Activated naive CD8-positive, alpha-beta T cell treated with anti-CD3 and anti-CD28 coated beads for 36 hours (primary cell): ENCODE results near the gene TIMM13. TPM values are rescaled to one million over a fixed set of nuclear protein-coding genes. Genes with fewer than 3 reads are reported as not detected.
"Not testable (repeated sequence)": the region's sequence is repeated elsewhere in the genome, so short reads cannot be mapped to it uniquely, and the experiment has no call there.

Source experiments
- DNase-seq: peaks from one replicate; pipeline ENCODE4 v3.0.0; 2021
- H3K27ac Mint-ChIP-seq: one replicate; pipeline ENCODE4 v1.8.0; 2022; ENCODE audit warnings: mild to moderate bottlenecking, moderate library complexity, mixed read lengths
- H3K27me3 Mint-ChIP-seq: one replicate; pipeline ENCODE4 v1.8.0; 2022; ENCODE audit warnings: mild to moderate bottlenecking, mixed read lengths
- H3K36me3 Mint-ChIP-seq: one replicate; pipeline ENCODE4 v1.8.0; 2021; ENCODE audit warnings: mild to moderate bottlenecking, mixed read lengths
- H3K4me1 Mint-ChIP-seq: one replicate; pipeline ENCODE4 v1.8.0; 2021; ENCODE audit warnings: mixed read lengths
- H3K4me3 Mint-ChIP-seq: one replicate; pipeline ENCODE4 v1.8.0; 2022; ENCODE audit warnings: mild to moderate bottlenecking, moderate library complexity, mixed read lengths
- H3K9me3 Mint-ChIP-seq: one replicate; pipeline ENCODE4 v1.8.0; 2022; ENCODE audit warnings: mixed read lengths
- total RNA-seq, 2 experiments: library from RNA; stranded (reverse); gene quantifications; one replicate each; pipeline ENCODE4 v1.2.3, GENCODE V29; 2021

TIMM13 gene
- total RNA-seq, 2 experiments from 2014 or later: 179 to 184 TPM

GRCh38 chr19:2460245-2460644 is 32.9 kb upstream of the TIMM13 start:
- no peak overlapping the region for H3K27ac Mint-ChIP-seq
- H3K4me1 Mint-ChIP-seq: peaks cover 15% of the 10 kb centered on the region
- H3K9me3 Mint-ChIP-seq: no peaks in the 10 kb centered on the region
- peaks cover 3% of the 10 kb centered on the region for H3K36me3 Mint-ChIP-seq
- DNase-seq: no peak
- H3K4me3 Mint-ChIP-seq: no peak overlapping the region
- peaks cover 4% of the 10 kb centered on the region for H3K27me3 Mint-ChIP-seq

- not testable (repeated sequence) for H3K9me3 Mint-ChIP-seq, H3K4me3 Mint-ChIP-seq, H3K27ac Mint-ChIP-seq
Measured at GRCh38 chr19:2458776-2459175, 31.4 kb upstream of the TIMM13 start.

GRCh38 chr19:2458054-2458453 is 30.7 kb upstream of the TIMM13 start:
- Mint-ChIP-seq H3K27ac (no peak overlapping the region), H3K27me3 (peaks cover 4% of the 10 kb centered on the region), H3K4me1 (peaks cover 22% of the 10 kb centered on the region), H3K36me3 (peaks cover 5% of the 10 kb centered on the region), H3K4me3 (no peak overlapping the region), H3K9me3 (no peaks in the 10 kb centered on the region)
- DNase-seq: no peak

More at GRCh38 chr19:2458776-2459175, 31.4 kb upstream of the TIMM13 start:
- H3K4me1 Mint-ChIP-seq: peaks cover 22% of the 10 kb centered on the region
- H3K36me3 Mint-ChIP-seq, DNase-seq, H3K27me3 Mint-ChIP-seq: not testable (repeated sequence)

- H3K4me3 Mint-ChIP-seq: peak overlapping the region; percentile 82
Measured at GRCh38 chr19:2457394-2458037, 30.1 kb upstream of the TIMM13 start.

GRCh38 chr19:2455851-2456570 is 28.6 kb upstream of the TIMM13 start:
- Mint-ChIP-seq H3K27me3 (peaks cover under 1% of the 10 kb centered on the region), H3K9me3 (no peaks in the 10 kb centered on the region), H3K36me3 (peaks cover 7% of the 10 kb centered on the region), H3K4me1 (peaks cover 17% of the 10 kb centered on the region), H3K27ac (peak overlapping the region; percentile 88), H3K4me3 (peak overlapping the region; percentile 85)
- peak; percentile 67 for DNase-seq

More at GRCh38 chr19:2457394-2458037, 30.1 kb upstream of the TIMM13 start:
- peaks cover 23% of the 10 kb centered on the region for H3K4me1 Mint-ChIP-seq
- peak overlapping the region; percentile 92 for H3K27ac Mint-ChIP-seq
- H3K36me3 Mint-ChIP-seq: peaks cover 5% of the 10 kb centered on the region
- no peaks in the 10 kb centered on the region for H3K9me3 Mint-ChIP-seq
- peaks cover 4% of the 10 kb centered on the region for H3K27me3 Mint-ChIP-seq
- no peak for DNase-seq

- Mint-ChIP-seq H3K36me3 (peaks cover 7% of the 10 kb centered on the region), H3K4me3 (peak overlapping the region; percentile 85), H3K9me3 (no peaks in the 10 kb centered on the region), H3K27me3 (no peaks in the 10 kb centered on the region), H3K4me1 (peaks cover 17% of the 10 kb centered on the region), H3K27ac (peak overlapping the region; percentile 63)
- no peak for DNase-seq
Measured at GRCh38 chr19:2454962-2455850, 27.8 kb upstream of the TIMM13 start.

GRCh38 chr19:2454199-2454961 is 27.0 kb upstream of the TIMM13 start:
- Mint-ChIP-seq H3K4me3 (peak overlapping the region; percentile 85), H3K9me3 (no peaks in the 10 kb centered on the region), H3K4me1 (peaks cover 17% of the 10 kb centered on the region), H3K27ac (peak overlapping the region; percentile 29), H3K27me3 (no peaks in the 10 kb centered on the region), H3K36me3 (peaks cover 7% of the 10 kb centered on the region)
- DNase-seq: no peak

GRCh38 chr19:2453431-2454025 is 26.1 kb upstream of the TIMM13 start:
- peaks cover 17% of the 10 kb centered on the region for H3K4me1 Mint-ChIP-seq
- DNase-seq: no peak
- H3K27me3 Mint-ChIP-seq: no peaks in the 10 kb centered on the region
- no peaks in the 10 kb centered on the region for H3K9me3 Mint-ChIP-seq
- no peak overlapping the region for H3K4me3 Mint-ChIP-seq
- H3K27ac Mint-ChIP-seq: no peak overlapping the region
- peaks cover 7% of the 10 kb centered on the region for H3K36me3 Mint-ChIP-seq

- Mint-ChIP-seq H3K4me3 (no peak overlapping the region), H3K9me3 (no peaks in the 10 kb centered on the region)
- no peak for DNase-seq
Measured at GRCh38 chr19:2451741-2452140, 24.4 kb upstream of the TIMM13 start.

GRCh38 chr19:2451138-2451537 is 23.8 kb upstream of the TIMM13 start:
- no peaks in the 10 kb centered on the region for H3K9me3 Mint-ChIP-seq
- peaks cover 21% of the 10 kb centered on the region for H3K4me1 Mint-ChIP-seq

More at GRCh38 chr19:2451741-2452140, 24.4 kb upstream of the TIMM13 start:
- Mint-ChIP-seq H3K27ac (no peak overlapping the region), H3K4me1 (peaks cover 16% of the 10 kb centered on the region), H3K27me3 (no peaks in the 10 kb centered on the region), H3K36me3 (peaks cover 8% of the 10 kb centered on the region)

GRCh38 chr19:2449019-2449418 is 21.6 kb upstream of the TIMM13 start:
- Mint-ChIP-seq H3K27me3 (no peaks in the 10 kb centered on the region), H3K36me3 (peaks cover 9% of the 10 kb centered on the region), H3K27ac (no peak overlapping the region), H3K4me1 (peaks cover 12% of the 10 kb centered on the region), H3K9me3 (no peaks in the 10 kb centered on the region), H3K4me3 (no peak overlapping the region)
- DNase-seq: no peak

More at GRCh38 chr19:2451138-2451537, 23.8 kb upstream of the TIMM13 start:
- Mint-ChIP-seq H3K27me3 (no peaks in the 10 kb centered on the region), H3K36me3 (peaks cover 11% of the 10 kb centered on the region), H3K27ac (no peak overlapping the region), H3K4me3 (no peak overlapping the region)
- DNase-seq: no peak

- Mint-ChIP-seq H3K4me3 (peak overlapping the region; percentile 71), H3K27me3 (no peaks in the 10 kb centered on the region), H3K4me1 (peaks cover 10% of the 10 kb centered on the region), H3K9me3 (no peaks in the 10 kb centered on the region), H3K27ac (peak overlapping the region; percentile 80), H3K36me3 (peaks cover 11% of the 10 kb centered on the region)
- peak; percentile 43 for DNase-seq
Measured at GRCh38 chr19:2446381-2446780, 19.0 kb upstream of the TIMM13 start.

GRCh38 chr19:2444251-2445002 is 17.0 kb upstream of the TIMM13 start:
- Mint-ChIP-seq H3K36me3 (peaks cover 12% of the 10 kb centered on the region), H3K27ac (no peak overlapping the region), H3K9me3 (no peaks in the 10 kb centered on the region), H3K4me3 (no peak overlapping the region), H3K4me1 (peaks cover 10% of the 10 kb centered on the region), H3K27me3 (no peaks in the 10 kb centered on the region)
- DNase-seq: no peak
